AML-193 (cell line): Measurements from ENCODE around the gene ARHGEF12.
"Not testable (repeated sequence)": the region's sequence is repeated elsewhere in the genome, so short reads cannot be mapped to it uniquely, and the experiment has no call there.

Source experiments
- DNase-seq, 2 experiments: peaks; one replicate each; lab custom pipeline; 2025; lab: John Stamatoyannopoulos, UW

Gene ARHGEF12

DNA sequence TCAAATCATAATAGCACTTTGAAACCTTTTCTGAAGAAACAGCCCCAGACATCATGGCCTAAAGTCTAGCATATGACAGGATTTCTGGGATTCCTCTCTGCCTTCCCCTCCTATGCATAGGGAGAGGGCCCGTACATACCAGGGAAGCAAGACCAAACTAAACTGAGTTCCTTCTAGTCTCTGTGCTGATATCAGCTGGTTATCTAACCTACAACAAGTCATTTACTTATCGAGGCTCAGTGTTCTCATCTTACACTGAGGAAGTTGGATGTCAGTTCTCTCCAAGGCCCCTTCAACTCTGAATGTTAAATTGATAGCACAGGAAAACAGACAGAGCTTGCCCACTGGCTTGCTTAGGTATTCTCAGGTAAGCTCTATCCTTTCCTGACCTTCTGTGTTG is 158.4 kb downstream of the ARHGEF12 start:
- no peak for DNase-seq

DNA sequence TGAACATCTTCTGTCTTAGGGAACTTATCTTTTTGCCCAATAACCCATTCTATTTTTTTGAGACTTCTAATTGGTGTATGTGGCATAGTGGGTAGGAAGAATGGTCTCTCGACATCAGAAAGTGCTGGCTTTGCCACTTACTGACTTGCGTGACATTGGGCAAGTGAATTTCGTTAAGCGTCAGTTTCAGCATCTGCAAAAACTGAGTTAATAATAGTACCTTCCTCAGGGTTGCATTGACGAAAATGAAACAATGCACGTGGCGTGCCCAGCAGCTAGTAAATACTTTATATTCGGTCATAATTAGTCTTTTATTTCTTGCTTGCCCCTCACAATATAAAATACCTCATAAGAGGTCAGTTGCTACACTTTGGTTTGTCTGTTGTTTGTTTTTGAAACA is 162.9 kb downstream of the ARHGEF12 start:
- DNase-seq, result no peak

DNA sequence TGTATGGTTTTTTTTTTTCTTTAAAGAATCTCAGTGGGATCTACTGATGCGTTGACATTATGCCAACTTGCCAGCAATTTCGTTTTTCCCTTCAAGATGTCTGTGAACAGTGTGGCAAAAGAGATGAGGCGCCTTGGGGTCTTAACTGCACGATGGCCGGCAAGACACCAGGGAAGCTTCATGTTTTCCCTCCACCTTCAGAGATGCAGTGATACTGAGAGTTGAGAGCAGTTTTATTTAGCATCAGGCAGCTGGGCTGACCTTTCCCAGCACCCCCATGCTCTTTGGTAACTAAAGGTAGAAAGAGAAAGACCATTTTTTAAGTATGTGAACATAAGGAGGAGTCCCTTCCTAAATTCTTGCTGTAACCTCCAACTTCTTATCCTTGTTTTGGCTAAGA is 163.6 kb downstream of the ARHGEF12 start:
- no peak for DNase-seq

DNA sequence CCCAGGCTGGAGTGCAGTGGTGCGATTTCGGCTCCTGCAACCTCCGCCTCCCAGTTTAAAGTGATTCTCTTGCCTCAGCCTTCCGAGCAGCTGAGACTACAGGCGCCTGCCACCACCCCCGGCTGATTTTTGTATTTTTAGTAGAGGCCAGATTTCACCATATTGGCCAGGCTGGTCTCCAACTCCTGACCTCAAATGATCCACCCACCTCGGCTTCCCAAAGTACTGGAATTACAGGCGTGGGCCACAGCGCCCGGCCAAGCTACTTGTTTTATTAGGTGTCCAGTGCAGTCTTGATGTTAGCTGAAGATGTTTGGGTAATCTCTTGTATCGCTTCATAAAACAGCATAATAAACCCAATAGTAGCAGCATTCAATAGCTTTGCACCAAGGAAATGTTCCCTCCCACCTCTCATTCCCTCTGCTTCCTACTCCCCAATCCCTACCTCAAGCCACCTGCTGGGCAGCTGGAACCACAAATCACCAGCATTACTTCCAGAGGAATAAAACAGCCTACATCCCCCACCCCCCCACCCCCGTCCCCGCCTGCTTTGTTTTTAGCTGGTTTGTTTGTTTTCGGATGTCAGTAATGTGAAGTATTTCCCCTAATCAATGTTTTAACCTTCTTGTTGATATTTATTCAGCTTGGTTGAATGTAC is 164.3 kb downstream of the ARHGEF12 start:
- DNase-seq, result no peak

DNA sequence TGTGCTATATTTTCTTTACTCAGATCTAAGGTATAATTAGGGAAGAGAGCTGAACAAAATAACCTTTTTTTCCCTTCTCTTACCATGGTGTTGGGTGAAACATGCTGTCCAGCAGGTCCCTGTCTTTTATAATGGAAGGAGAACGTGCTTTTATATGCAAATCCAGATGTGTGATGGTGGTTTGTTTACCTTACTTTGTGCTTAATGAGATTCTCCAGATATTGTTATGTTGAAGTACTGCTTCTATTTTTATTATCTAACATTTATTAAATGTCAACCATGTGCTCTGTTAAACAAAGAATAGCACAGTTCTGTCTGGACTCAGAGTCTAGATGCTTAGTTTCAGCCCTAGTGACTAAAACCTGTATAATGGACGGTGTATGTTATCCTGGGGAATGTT is 165.2 kb downstream of the ARHGEF12 start:
- no peak for DNase-seq

DNA sequence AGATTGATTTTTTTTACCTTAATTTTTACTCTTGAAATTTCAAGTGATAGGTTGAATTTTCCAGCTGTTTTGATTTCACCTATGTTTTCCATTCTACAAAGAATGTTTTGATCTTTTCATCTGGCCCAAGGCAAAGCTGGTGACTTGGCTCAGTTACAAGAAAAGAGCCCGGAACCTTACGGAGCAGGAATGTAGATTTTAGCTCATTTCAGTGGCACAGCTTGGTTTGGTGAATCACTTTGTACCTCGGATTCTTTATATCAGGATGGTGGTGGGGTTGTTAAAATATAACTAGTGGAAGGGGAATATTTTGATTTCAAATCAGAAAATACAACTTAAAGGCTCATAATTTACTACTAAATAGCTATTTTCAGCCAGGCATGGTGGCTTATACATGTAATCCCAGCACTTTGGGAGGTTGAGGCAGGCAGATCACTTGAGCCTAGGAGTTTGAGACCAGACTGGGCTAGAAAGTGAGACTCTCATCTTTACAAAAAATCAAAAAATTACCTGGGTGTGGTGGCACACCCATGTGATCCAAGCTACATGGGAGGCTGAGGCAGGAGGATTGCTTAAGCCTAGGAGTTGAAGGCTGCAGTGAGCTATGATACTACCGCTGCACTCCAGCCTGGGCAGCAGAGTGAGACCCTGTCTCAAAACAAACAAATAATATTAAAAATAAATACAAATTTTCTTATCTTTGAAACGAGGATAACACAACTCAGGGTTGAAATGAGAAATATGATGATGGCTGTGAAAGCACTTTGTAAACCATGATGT is 166.0 kb downstream of the ARHGEF12 start:
- DNase-seq, result no peak

DNA sequence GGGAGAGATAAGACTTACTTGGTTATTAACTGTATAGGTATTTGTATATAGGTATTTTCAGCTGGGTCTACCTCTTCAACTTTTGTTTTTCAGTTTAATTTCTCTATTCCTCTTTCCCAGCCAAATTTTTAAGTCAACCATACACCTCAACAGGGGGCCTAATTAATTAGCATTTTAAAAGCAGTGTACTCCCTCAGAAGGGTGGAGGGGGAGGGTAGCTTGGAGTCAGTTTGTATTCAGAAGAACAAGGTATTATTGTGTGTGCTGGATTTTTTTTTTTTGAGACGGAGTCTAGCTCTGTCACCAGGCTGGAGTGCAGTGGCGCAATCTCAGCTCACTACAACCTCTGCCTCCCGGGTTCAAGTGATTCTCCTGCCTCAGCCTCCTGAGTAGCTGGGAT is 167.3 kb downstream of the ARHGEF12 start:
- DNase-seq, result not testable (repeated sequence)

DNA sequence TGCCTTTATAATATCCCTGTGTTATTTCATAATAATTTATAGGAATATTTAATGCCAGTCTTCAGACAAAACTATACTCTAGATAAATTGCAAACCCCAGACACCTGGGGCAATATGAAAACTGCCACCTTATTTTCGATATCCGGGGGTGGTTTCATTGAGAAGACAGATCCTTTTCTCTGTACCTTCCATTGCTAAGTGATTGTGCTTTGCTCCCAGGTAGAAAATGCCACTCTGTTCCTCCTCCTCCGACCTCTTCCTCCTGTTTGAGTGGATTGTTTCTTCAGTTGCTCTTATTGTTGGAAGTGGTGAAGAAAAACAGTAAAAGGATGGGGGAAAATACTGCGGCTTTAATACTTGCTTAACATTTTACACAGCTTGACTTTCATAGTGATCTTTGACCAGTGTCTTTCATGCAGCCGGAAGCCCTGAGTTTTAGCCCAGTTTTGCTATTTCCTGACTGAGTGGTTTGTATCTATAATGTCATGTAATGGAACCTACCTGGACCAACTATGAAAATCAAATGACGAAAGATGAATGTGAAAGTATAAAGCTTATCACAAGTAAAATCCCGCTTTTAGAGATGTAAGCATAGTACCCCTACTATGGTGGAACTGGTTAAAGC is 169.7 kb downstream of the ARHGEF12 start:
- DNase-seq, result no peak

DNA sequence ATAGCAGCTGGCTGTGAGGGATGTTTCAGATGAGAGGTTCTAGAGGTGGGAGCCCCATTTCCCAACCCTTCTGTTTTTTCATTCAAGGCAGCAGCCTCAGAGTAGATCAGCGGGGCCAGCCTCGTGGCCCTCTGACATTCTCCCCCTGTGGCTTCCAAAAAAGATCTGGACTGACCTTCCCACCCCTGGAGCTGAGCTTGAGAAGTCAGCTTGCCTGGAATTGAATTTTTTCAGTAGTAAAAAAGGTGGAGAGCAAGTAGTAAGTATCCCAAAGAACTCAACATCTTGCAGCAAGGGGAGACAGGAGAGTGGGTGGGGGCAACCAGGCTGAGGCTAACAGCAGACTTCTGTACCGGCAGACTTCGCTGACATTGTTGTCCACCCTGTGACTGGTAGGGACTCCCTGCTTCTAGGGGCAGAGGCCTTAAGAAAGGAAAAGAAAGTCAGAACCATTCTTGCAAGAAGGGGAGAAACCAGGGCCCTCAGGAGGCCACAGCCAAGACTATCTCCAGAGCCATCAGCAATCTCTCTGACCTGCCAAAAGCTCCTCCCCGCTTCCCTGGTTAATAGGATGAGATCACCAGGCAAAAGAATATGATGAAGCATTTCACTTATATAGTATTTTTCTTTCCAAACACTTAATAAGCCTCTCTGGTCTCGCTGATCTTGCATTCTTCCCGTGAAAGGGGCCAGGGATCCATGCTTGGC is 173.3 kb downstream of the ARHGEF12 start:
- DNase-seq, result no peak

DNA sequence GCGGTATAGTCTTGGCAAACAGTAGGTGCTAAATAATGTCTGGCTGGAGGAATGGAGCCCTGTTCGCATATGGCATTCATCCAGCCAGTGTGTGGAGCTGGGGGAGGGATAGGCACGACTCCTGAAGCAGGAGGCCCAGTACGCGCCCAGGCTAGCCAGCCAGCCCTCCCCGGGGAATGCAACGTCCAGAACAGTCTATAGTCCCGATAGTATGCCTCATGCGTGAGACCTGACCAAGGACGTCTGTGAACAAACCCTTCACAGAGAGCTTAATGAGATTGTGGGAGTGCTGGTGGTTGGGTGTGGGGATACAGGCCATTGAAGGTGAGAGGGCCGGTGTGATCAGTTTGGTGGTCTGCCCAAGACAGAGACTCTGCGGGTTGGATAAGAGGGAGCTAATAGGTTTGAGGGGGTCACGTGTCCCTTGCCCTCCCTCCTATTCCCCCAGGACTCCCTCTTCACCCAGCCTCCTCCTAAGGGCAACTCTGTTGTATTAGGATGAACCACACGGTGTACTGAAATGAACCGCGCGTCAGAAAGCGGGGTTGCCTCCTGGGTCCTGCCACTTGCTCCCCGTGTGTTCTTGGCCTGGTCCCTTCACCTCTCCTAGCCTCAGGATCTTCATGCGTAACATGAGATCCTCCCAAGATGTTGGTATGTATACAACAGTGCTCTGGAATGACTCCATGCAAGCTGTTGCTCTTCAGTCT is 174.3 kb downstream of the ARHGEF12 start:
- DNase-seq, result no peak

DNA sequence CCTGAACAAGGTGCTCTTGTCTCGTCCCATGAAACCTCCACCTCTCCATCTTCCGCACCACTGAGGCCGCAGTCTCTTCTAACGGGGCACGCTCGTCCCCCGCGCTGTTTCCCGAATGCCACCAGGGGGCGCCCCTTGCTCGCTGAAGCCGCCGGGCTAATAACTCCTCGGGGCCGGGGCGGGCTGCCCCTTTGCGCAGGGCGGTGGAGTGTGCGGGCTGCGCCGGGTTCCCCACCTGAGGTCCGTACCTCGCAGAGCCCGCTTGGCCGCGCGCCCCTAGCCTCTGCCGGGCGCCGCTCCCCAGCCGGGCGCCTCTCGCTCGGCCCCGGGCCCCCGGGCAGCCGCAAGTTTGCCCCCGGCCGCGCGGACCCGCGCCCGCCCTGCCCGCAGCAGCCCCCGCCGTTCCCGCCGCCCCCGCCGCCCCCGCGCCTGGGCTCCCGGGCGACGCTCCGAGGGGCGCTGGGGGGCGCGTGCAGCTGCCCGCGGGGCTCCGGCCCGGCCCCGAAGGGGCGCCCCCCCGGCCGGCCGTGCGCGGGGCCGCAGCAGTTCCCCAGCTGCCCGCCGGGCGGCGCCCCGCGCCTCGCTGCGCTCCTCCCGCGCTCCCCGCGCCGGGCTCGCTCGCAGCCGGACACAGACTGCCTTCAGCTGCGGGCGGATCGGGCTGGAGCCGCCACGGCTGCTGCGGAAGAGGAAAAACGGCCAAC is 175.1 kb downstream of the ARHGEF12 start, which contains the start of gene GRIK4:
Gene GRIK4 (plus strand): TSS at position 633 of the 704 bp plus-strand sequence. CDS start 148,571 bp downstream, outside the sequence.
- DNase-seq, result peak; percentile 10 to 13

DNA sequence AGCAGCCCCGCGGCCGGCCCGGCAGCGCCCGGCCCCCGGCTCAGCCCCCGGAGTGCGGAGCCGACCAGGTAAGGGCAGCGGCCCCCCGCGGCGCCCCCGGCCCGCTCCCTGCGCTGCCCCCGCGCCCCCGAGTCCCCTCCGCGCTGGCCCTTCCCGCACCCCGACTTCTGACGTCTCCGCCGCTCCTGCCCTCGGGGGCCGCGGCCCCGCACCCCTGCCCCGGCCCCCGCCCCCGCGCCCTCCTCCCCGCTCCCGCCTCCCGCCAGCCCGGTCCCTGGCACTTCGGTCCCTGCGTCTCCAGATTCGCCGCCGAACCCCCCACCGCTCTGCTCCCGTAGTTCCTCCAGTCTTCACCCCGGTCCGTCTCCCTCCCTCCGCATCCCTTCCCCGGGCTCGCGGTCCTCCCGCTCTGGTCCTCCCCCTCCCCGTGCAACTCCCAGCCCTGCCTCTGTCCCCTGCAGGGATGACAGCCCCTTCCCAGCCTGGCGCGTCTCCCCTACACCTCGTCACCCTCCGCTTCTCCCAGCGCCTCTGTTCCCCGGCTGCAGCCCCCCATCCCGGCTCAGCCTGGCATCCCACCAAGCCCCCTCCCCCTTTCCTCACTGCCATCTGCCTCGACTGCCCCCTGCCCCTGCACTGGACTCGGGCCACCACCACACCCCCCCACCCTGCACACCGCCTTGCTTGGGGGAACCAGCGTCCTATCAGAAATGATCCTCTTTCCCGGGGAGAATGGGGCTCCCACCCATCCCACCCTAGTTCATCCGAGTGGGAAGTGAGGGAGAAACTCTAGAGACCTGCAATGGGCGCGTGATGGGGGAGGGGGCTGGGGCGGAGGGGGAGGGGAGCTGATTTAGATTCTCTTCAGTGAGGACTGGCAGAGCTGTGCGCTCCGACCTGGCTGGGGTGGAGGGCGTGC is 175.9 kb downstream of the ARHGEF12 start:
- no peak for DNase-seq

DNA sequence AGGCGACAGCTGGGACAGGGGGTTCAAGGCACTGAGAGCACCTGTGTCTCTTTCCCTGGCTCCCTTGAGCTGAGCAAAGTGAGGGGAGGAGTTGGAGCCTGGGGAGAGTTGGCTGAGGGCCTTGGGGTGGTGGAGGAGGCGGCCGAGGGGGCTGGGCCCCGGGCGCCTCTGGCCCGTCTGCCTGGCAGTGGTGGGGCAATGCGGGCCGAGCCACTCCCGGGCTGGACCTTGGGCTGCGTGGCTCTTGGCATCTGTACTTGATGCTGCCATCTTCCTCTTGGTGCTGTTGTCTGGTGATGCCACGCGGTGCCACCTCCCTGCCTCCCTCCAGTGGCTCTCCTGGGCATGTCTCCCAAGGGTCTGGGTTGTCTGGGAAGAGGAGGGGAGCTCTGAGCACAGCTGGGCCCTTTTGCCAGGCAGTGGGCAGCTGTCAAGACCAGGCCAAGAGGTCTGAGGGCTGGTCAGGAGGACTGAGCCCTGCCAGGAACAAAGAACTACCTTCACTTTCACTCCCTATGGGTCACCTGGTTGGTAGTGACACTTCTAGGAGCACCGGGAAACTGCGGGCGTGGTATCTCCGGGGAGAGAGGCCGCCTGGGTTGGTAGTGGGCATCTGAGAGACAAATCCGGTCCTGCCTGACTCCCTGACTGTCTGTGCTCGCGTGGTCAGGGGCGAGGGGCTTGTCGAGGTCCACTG is 176.7 kb downstream of the ARHGEF12 start:
- no peak for DNase-seq

DNA sequence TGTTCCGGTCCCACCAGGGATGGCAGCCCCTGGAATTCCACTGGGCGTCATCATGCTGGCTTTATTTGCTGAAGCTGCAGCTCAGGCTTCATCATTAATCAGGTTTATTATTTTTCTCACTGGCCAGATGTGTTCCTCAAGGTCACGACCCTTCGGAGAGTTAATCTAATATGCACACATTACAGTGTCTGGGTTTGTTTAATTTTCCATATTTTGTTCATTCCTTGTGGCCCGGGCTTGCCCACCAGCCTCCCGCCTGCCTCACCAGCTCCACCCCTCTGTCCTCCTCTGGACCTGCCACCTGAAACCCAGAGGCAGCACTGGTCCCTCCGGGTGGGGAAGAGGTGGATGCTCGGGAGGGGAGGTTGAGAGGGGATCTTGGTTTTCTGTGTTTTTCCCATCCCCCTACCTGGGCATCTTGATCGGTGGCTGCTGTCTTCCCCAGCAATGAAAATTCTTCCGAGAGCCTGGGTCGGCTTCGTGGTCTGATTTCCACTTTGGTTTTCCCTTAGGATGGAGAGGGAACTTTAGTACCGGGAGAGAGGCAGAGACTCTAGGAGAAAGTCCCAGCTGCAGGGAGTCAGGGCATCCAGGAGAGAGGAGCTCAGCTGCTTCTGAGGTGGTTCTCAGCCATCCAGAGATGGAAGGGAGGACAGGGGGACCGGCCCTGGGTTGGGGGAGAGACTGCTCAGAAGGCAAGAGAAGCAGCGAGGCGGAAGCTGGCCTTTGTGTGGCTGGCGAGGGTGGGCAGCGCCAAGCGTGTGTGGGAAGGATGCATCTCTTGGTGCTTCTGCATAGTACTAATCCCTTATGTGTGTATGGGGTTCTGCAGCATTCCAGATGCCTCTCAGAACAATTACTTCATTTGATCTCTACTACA is 177.5 kb downstream of the ARHGEF12 start:
- no peak for DNase-seq

DNA sequence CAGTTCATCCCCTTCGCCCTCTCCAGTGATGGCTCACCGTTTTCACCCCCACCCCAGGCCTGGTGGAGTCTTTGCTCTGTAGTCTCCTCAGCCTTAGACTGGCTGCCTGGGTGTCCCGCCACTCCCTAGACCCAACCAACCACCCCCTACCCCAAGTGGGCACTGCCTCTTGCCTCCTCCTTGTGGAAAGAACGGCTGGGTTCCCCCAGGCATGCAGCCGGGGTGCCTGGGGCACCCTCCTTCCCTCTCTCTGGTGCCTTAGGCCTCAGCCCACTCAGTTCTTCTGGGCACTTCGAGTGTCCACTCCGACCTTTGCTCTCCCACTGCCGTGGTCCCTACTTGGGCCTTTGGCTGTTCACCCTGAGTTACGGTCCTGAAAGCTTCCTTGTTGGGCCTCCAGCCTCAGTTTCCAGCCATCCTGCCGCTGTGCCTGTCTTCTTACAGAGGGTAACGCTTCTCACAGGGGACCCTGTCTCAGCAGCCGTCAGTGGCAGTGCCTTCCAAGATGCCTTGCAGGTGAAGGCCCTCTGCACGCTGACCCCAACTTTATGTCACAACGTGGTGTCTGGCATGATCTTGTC is 178.4 kb downstream of the ARHGEF12 start:
- no peak for DNase-seq

DNA sequence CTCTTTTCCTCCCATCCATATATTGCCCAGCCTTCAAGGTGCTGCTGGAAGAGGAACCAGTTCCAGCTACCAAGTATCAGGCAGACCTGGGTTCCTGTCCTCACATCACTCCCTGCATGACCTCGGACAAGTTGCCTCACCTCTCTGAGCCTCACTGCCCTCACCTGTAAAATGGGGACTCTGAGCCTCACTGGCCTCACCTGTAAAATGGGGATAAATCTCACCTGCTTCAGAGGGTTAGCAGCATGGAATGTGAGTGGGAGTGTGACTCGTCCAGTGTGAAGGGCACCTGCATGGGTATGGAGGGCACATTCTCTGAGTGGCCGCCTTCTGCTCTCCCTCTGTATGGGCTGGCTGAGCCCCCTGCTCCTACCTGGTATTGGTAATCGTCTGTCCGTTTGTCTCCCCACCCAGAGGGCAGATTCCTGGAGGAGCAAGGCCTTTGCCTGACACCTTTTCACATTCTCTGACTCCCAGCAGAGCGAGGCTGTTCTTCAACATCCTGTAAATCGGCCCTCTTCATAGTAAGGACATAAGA is 179.0 kb downstream of the ARHGEF12 start:
- DNase-seq, result no peak

DNA sequence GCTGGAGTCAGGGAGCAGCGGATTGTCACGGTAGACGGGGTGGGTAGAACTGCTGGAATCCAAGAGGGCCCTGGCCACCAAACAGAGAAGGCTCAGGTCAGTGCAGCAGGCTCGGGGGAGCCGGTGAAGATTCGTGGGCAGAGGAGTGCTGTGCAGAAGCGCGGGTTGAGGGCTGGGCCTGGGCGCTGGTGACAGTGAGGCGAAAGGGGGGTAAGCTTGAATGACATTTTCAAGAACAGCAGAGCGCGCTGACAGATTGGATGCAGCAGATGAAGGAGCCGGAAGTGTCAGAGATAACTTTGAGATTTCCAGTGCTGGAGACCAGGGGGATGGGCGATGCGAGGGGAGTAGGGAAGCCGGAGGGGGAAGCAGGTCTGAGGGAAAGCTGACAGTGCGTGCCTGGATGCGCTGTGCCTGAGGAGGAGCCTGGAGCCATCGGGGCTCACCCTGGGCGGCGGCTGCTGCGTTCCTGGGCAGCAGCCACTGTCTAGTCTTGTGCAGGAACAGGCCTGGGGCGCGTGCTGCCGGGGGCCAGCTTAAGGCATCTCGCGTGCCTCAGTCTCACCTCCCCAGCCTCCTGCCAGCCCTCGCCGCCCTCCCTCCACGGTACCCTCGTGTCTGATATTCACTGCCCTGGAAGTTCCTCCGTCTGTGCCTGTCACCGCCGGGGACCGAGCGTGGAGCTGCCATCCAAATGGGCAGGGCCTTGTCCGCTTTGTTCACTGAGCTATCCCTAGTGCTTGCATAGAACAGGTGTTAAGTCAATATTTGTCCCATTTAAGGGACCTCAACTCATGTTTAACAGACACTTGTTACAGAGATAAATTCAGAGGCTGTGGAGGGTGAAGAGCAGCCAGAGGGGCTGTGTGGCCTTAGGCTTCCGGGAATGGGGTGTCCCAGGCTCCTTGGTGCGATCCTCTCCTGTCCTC is 180.5 kb downstream of the ARHGEF12 start:
- no peak for DNase-seq
